PFSK-1 (cell line): ENCODE data around the gene ARID4B.

Source experiments
- FOXP2 ChIP-seq: optimal IDR thresholded peaks from 2 replicates; pipeline ENCODE3; 2011; ENCODE audit warnings: borderline replicate concordance, control low read depth, inconsistent platforms; ENCODE audit not compliant: insufficient read depth; ENCODE audit errors: extremely low read length, extremely low read depth
- POLR2AphosphoS5 ChIP-seq: IDR thresholded peaks from 2 replicates; pipeline ENCODE4 v1.6.1; 2012; ENCODE audit warnings: low read depth, mild to moderate bottlenecking, control low read depth, low read length, moderate library complexity
- SIN3A ChIP-seq: IDR thresholded peaks from 2 replicates; pipeline ENCODE4 v1.6.1; 2012; ENCODE audit warnings: mild to moderate bottlenecking, low read length, moderate library complexity, borderline replicate concordance; ENCODE audit not compliant: insufficient read depth
- TAF1 ChIP-seq: IDR thresholded peaks from 2 replicates; pipeline ENCODE4 v1.6.1; 2012; ENCODE audit warnings: low read length, control low read depth, borderline replicate concordance; ENCODE audit not compliant: insufficient read depth
- TF ChIP-seq, protein P1 (sequence below), 2 experiments: IDR thresholded peaks; 2 replicates each; pipeline versions ENCODE4 v1.6.1 to v1.8.0; 2011 to 2012; ENCODE audit warnings: low read depth in 2 of 2, low read length in 2 of 2, control low read depth in 1 of 2, inconsistent platforms in 1 of 2, mild to moderate bottlenecking in 1 of 2, moderate library complexity in 1 of 2; ENCODE audit not compliant: insufficient read depth in 1 of 2

ARID4B gene

DNA sequence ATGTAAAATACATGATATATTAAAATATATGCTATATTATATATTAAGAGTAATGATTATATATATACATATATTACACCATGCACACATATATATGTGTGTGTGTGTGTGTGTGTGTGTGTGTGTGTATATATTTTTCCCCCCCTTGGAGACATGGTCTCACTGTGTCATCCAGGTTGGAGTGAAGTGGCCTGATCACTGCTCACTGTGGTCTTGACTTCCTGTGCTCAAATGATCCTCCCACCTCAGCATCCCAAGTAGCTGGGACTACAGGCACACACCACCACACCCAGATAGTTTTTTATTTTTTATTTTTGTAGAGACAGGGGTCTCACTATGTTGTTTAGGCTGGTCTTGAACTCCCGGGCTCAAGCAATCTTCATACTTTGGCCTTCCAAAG, 112.5 kb downstream of the ARID4B start:
- TF ChIP-seq, protein P1, sequence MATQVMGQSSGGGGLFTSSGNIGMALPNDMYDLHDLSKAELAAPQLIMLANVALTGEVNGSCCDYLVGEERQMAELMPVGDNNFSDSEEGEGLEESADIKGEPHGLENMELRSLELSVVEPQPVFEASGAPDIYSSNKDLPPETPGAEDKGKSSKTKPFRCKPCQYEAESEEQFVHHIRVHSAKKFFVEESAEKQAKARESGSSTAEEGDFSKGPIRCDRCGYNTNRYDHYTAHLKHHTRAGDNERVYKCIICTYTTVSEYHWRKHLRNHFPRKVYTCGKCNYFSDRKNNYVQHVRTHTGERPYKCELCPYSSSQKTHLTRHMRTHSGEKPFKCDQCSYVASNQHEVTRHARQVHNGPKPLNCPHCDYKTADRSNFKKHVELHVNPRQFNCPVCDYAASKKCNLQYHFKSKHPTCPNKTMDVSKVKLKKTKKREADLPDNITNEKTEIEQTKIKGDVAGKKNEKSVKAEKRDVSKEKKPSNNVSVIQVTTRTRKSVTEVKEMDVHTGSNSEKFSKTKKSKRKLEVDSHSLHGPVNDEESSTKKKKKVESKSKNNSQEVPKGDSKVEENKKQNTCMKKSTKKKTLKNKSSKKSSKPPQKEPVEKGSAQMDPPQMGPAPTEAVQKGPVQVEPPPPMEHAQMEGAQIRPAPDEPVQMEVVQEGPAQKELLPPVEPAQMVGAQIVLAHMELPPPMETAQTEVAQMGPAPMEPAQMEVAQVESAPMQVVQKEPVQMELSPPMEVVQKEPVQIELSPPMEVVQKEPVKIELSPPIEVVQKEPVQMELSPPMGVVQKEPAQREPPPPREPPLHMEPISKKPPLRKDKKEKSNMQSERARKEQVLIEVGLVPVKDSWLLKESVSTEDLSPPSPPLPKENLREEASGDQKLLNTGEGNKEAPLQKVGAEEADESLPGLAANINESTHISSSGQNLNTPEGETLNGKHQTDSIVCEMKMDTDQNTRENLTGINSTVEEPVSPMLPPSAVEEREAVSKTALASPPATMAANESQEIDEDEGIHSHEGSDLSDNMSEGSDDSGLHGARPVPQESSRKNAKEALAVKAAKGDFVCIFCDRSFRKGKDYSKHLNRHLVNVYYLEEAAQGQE (IDR thresholded peaks at IDR 0.05; ENCODE audit: insufficient read depth in 1 of 2, low read depth in 2 of 2, low read length in 2 of 2): no peak
- no peak for TF ChIP-seq SIN3A
- no peak for TF ChIP-seq TAF1
- no peak for TF ChIP-seq FOXP2
- no peak for TF ChIP-seq POLR2AphosphoS5

DNA sequence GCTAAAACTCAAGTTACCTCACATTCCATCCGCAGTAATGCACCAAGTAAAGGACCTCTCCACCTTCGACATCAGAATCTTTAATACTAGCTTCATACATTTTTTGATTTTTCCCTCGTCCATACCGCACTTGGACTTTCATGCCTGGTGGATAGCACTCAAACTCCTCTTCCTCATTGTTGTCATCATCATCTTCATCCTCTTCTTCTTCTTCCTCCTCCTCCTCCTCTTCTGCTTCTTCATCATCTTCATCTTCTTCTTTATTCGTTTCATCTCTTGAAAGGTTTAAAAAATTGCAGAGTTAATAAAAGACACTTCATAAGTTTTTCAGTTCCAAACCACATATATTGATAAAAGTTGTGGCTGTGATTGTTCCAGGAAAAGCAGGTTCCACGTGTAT, 114.2 kb downstream of the ARID4B start:
- TF ChIP-seq FOXP2: no peak
- no peak for TF ChIP-seq SIN3A
- TF ChIP-seq TAF1: no peak
- TF ChIP-seq POLR2AphosphoS5: no peak

DNA sequence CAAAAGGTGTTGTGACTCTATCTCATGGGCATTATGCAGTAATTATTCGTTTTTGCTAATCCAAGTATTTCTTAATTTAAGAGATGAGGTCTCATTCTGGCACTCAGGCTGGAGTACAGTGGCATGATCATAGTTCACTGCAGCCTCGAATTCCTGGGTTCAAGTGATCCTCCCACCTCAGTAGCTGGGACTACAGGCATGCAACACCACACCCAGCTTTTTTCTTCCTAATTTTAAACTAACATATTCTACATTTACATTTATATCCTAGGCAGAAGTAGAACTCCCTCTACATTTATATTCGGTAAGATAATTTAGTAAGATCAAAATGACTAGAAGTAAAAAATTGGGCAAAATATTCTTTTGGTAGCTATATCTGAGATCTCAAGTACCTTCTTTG, 116.5 kb downstream of the ARID4B start:
- TF ChIP-seq TAF1: no peak
- TF ChIP-seq SIN3A: no peak
- no peak for TF ChIP-seq POLR2AphosphoS5
- TF ChIP-seq, protein P1 (IDR thresholded peaks at IDR 0.05; ENCODE audit: insufficient read depth in 1 of 2, low read depth in 2 of 2, low read length in 2 of 2): no peak
- TF ChIP-seq FOXP2: no peak

DNA sequence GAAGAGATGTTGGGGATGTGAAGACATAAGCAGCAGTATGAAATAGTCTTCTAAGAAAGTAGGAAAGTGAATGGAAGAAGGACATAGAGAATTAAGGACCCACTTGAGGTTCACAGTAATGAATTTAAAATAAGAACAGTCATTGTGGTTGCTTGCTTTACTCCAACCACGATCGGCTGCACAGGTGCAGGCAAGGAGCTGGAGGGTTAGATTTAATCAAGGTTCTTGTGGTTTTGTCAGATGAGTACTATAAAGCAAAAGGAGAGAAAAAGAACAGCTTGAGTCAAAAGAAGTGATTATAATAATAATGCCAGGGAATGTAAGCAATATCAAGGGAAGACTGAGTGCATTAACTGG, 120.8 kb downstream of the ARID4B start:
- TF ChIP-seq SIN3A (no peak), POLR2AphosphoS5 (no peak), TAF1 (no peak), FOXP2 (no peak)
- TF ChIP-seq, protein P1 (IDR thresholded peaks at IDR 0.05; ENCODE audit: insufficient read depth in 1 of 2, low read depth in 2 of 2, low read length in 2 of 2): no peak

DNA sequence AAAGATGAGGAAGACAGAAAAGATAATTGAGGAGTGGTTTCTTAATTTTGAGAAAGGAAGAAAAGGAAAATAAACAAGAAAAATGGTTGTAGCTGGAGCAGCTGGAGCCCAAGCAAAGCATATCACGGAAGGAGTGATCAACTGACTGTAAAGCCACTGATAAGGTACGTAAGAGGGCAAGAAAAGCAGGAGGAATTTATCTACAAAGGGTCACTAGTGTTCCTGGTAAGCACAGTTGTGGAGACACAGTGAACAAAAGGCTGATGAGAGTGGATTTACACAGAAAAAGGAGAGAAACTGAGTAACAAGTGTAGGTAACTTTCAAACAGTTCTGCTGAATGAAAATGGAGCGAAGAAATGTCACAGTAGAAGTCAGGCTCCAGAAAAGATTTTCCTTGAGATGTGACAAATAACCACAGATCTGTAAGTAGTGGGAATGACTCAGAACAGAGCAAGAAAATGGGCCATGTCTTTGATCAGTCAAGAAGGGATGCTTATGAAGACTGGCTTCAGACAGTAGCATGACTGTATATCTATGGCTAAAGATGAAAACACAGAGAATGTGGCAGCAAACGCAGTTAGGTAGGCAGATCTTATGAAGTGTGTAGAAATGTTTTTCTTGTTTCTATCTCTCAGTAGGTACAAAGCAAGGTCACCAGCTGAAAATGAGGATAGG, 121.3 kb downstream of the ARID4B start:
- TF ChIP-seq, protein P1 (IDR thresholded peaks at IDR 0.05; ENCODE audit: insufficient read depth in 1 of 2, low read depth in 2 of 2, low read length in 2 of 2): no peak
- TF ChIP-seq POLR2AphosphoS5 (no peak), SIN3A (no peak), TAF1 (no peak), FOXP2 (no peak)
